Measurements from ENCODE around the gene RAVER2.

GRCh38 chr1:64849942-64850341 is 105.1 kb downstream of the RAVER2 start:
- no peak for TF ChIP-seq EZH2 (IDR thresholded peaks at IDR 0.05; ENCODE audit: low read length)
- TF ChIP-seq CTCF (optimal IDR thresholded peaks at IDR 0.05 in 1 of 3, IDR thresholded peaks at IDR 0.05 in 1 of 3, conservative IDR thresholded peaks at IDR 0.05 in 1 of 3; ENCODE audit: extremely low read depth in 1 of 3, insufficient read depth in 2 of 3, low read length in 3 of 3): no peak

All from keratinocyte (primary cell).